ENCODE results near the gene SLC25A10.

DNA sequence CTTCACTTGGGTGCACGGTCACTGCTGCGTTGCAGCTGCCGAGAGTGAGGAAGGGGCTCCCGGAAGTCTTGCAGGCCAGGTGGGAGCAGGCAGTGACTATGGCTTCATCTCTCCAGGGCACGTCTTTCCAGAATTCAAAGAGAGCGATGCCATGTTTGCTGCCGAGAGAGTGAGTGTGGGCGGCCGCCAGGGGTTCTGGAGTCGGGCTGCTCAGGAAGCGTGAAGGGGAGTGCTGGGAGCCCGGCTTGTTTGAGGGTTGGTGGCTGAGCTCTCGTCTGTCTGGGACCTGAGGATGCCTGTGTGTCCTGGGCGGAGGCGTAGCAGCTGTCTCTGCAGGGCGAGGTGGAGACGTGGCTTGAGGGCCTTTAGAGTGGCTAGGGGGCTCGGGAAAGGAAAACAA lies 22.0 kb upstream of the SLC25A10 start:
- TF ChIP-seq POLR2A (IDR thresholded peaks at IDR 0.05; ENCODE audit: low read depth, low read length) = no peak
- no peak for TF ChIP-seq POLR2AphosphoS5 (IDR thresholded peaks at IDR 0.05; ENCODE audit: low read depth, low read length)

All from GM12892 (cell line).